Right lobe of liver (tissue), 6 donors: Measurements from ENCODE around the gene RAP1GAP2. TPM values are rescaled to one million over a fixed set of nuclear protein-coding genes. Genes with fewer than 3 reads are reported as not detected.
A peak's percentile ranks its signal among the peaks of the same experiment; 100 is the strongest.

ENCODE experiments used
- ATAC-seq, 4 donors: fragments of 200-7000 bp; cut with Tn5 transposase; one replicate each; pipeline ENCODE4 v1.9.1; 2020; ENCODE audit warnings: mild to moderate bottlenecking in 4 of 4, moderate library complexity in 4 of 4
- DNase-seq, 3 donors: peaks; one replicate each; pipeline ENCODE4 v3.0.0-alpha.2; 2020
- H3K27ac ChIP-seq, 3 donors: fragments of 200-600 bp; one replicate each; pipeline ENCODE4 v1.8.0; 2022
- H3K27me3 ChIP-seq, 2 donors: fragments of 200-600 bp; one replicate each; pipeline ENCODE4 v1.8.0; 2022
- H3K36me3 ChIP-seq, 4 donors: fragments of 200-600 bp; sonication (generic) in 1 of 4; one replicate each; pipeline versions ENCODE4 v1.5.1 to v1.8.0; 2017 to 2022; ENCODE audit warnings: control low read depth in 1 of 4
- H3K4me1 ChIP-seq, 4 donors: fragments of 200-600 bp; sonication (generic) in 1 of 4; one replicate each; pipeline versions ENCODE4 v1.5.1 to v1.8.0; 2017 to 2022; ENCODE audit warnings: control low read depth in 1 of 4
- H3K4me3 ChIP-seq, 3 donors: fragments of 200-600 bp; one replicate each; pipeline ENCODE4 v1.8.0; 2022
- H3K9me3 ChIP-seq, 4 donors: fragments of 200-600 bp; sonication (generic) in 1 of 4; one replicate each; pipeline versions ENCODE4 v1.5.1 to v1.8.0; 2017 to 2022; ENCODE audit warnings: control low read depth in 1 of 4
- CTCF ChIP-seq, 4 donors: fragments of 200-600 bp in 3 of 4; fragments of 450-650 bp in 1 of 4; IDR thresholded peaks; one replicate each; pipeline versions ENCODE4 v1.5.1 to v1.8.0; 2016 to 2022; ENCODE audit warnings: antibody characterized with exemption in 4 of 4, mild to moderate bottlenecking in 2 of 4
- POLR2A ChIP-seq: fragments of 450-650 bp; IDR thresholded peaks from one replicate; pipeline ENCODE4 v1.6.1; 2017; ENCODE audit warnings: antibody characterized with exemption, mild to moderate bottlenecking
- WGBS: methylation state at CpG from one replicate; pipeline ENCODE4 v1.1.6; 2018; ENCODE audit warnings: low coverage, low lambda C conversion rate; ENCODE audit not compliant: insufficient coverage; ENCODE audit errors: missing lambda C conversion rate; 5-methylcytosine and 5-hydroxymethylcytosine counted together
- intact Hi-C, 2 donors: fragments of 100-400 bp; cut with DNase I; formaldehyde crosslinking; loops; one replicate each; pipeline versions ENCODE4 v1.11.2 to v1.14.1; 2022
- total RNA-seq, 6 experiments: library from RNA; depleted of rRNA in 2 of 6; stranded (reverse); fragments of >200 nt in 2 of 6; fragmentation: NEBNext Ultra II Directional in 3 of 6; extraction: Animal tissue kit (Norgen Biotek cat#: 25700) in 3 of 6; gene quantifications; one replicate each; pipeline versions ENCODE4 v1.1.0 to v1.2.4, GENCODE V29; 2016 to 2023
- donor health status: DM: no; HTN: yes; CAD: no.
- donor health status: DM: no; HTN: no; CAD: no.
- donor health status: DM: no; HTN: no; CAD: no.
- donor health status: DM: no; HTN: yes; CAD: no.
- donor health status: DM: no; HTN: yes; CAD: no.

Gene RAP1GAP2
- total RNA-seq, 6 experiments from 2014 or later = 1.0 to 3.8 (median 1.8) TPM

- no peaks in the 10 kb centered on the region for H3K4me1 ChIP-seq
- no peak overlapping the region for H3K27ac ChIP-seq
- intact Hi-C loops = loop anchor here in 1 of 2 donors (5.0 kb wide), 1 partner anchor 184 kb away; no protein-coding TSS in a partner anchor
- no peak overlapping the region for H3K4me3 ChIP-seq
- 29% methylated on average over 5 of the region's 14 CpGs for WGBS
- DNase-seq = peak; percentile 74 to 81 (median 75)
- peak; percentile 92 to 98 (median 94) for ATAC-seq
- H3K27me3 ChIP-seq = no peaks in the 10 kb centered on the region
- H3K36me3 ChIP-seq = no peaks in the 10 kb centered on the region
- peak; percentile 85 to 92 (median 90) for TF ChIP-seq CTCF (IDR thresholded peaks at IDR 0.05)
- no peak for TF ChIP-seq POLR2A
- H3K9me3 ChIP-seq = no peaks in the 10 kb centered on the region
Observed at GRCh38 chr17:2828397-2829038, 32.3 kb downstream of the RAP1GAP2 start.

- Histone ChIP-seq H3K36me3 (no peaks in the 10 kb centered on the region), H3K4me3 (no peak overlapping the region), H3K9me3 (no peaks in the 10 kb centered on the region), H3K27me3 (no peaks in the 10 kb centered on the region), H3K27ac (no peak overlapping the region), H3K4me1 (no peaks in the 10 kb centered on the region)
- WGBS = 64% methylated on average over 2 of the region's 2 CpGs
- DNase-seq = no peak
- TF ChIP-seq CTCF (IDR thresholded peaks at IDR 0.05) (no peak), POLR2A (no peak)
- intact Hi-C loops = no loop called here
- ATAC-seq = no peak
Observed at GRCh38 chr17:2830678-2831077, 34.4 kb downstream of the RAP1GAP2 start.

- DNase-seq = no peak
- no peak for ATAC-seq
- intact Hi-C loops = no loop called here
- 48% methylated on average over 6 of the region's 8 CpGs for WGBS
- H3K4me1 ChIP-seq = no peaks in the 10 kb centered on the region
- no peaks in the 10 kb centered on the region for H3K9me3 ChIP-seq
- H3K4me3 ChIP-seq = no peak overlapping the region
- no peaks in the 10 kb centered on the region for H3K27me3 ChIP-seq
- TF ChIP-seq POLR2A = no peak
- no peak for TF ChIP-seq CTCF (IDR thresholded peaks at IDR 0.05)
- no peak overlapping the region for H3K27ac ChIP-seq
- H3K36me3 ChIP-seq = no peaks in the 10 kb centered on the region
Observed at GRCh38 chr17:2835780-2836179, 39.5 kb downstream of the RAP1GAP2 start.

GRCh38 chr17:2837147-2837561 lies 40.9 kb downstream of the RAP1GAP2 start:
- 49% methylated on average over 8 of the region's 10 CpGs for WGBS
- no peak overlapping the region for H3K27ac ChIP-seq
- no peaks in the 10 kb centered on the region for H3K27me3 ChIP-seq
- no peak for TF ChIP-seq POLR2A
- no peak for TF ChIP-seq CTCF (IDR thresholded peaks at IDR 0.05)
- no peaks in the 10 kb centered on the region for H3K36me3 ChIP-seq
- intact Hi-C loops = no loop called here
- no peak for ATAC-seq
- DNase-seq = no peak
- H3K4me3 ChIP-seq = no peak overlapping the region
- no peaks in the 10 kb centered on the region for H3K9me3 ChIP-seq
- H3K4me1 ChIP-seq = no peaks in the 10 kb centered on the region
